Peyer's patch (tissue), 4 donors: ENCODE data around the gene PAX8.

Experiments used
- POLR2A ChIP-seq, 2 donors: fragments of 450-650 bp; IDR thresholded peaks; one replicate each; pipeline ENCODE4 v1.5.1; 2017; ENCODE audit warnings: antibody characterized with exemption in 2 of 2, mild to moderate bottlenecking in 2 of 2, moderate library complexity in 2 of 2
- TF ChIP-seq, protein P1 (sequence below), 6 experiments: fragments of 450-650 bp in 4 of 6; fragments of 200-600 bp in 2 of 6; sonication (generic) in 1 of 6; IDR thresholded peaks; one replicate each; pipeline ENCODE4 v1.5.1; 2017 to 2019; ENCODE audit warnings: antibody characterized with exemption in 6 of 6, mild to moderate bottlenecking in 3 of 6, moderate library complexity in 1 of 6

GRCh38 chr2:113227698-113228097 lies 51.0 kb downstream of the PAX8 start:
- TF ChIP-seq, protein P1, sequence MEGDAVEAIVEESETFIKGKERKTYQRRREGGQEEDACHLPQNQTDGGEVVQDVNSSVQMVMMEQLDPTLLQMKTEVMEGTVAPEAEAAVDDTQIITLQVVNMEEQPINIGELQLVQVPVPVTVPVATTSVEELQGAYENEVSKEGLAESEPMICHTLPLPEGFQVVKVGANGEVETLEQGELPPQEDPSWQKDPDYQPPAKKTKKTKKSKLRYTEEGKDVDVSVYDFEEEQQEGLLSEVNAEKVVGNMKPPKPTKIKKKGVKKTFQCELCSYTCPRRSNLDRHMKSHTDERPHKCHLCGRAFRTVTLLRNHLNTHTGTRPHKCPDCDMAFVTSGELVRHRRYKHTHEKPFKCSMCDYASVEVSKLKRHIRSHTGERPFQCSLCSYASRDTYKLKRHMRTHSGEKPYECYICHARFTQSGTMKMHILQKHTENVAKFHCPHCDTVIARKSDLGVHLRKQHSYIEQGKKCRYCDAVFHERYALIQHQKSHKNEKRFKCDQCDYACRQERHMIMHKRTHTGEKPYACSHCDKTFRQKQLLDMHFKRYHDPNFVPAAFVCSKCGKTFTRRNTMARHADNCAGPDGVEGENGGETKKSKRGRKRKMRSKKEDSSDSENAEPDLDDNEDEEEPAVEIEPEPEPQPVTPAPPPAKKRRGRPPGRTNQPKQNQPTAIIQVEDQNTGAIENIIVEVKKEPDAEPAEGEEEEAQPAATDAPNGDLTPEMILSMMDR (IDR thresholded peaks at IDR 0.05) = no peak
- no peak for TF ChIP-seq POLR2A (IDR thresholded peaks at IDR 0.05)
